Epithelial cell of proximal tubule (primary cell): ENCODE measurements around the gene DUSP7. TPM values are rescaled to one million over a fixed set of nuclear protein-coding genes. Genes with fewer than 3 reads are reported as not detected.

Experiments
- DNase-seq: peaks from one replicate; pipeline ENCODE4 v3.0.0-alpha.2; 2011; ENCODE audit warnings: low read depth
- H3K4me3 ChIP-seq: 2 replicates; pipeline ENCODE4 v1.5.1; 2011; ENCODE audit warnings: low read depth, mild to moderate bottlenecking, low read length
- CTCF ChIP-seq: conservative IDR thresholded peaks from 2 replicates; pipeline ENCODE4 v1.5.1; 2012; ENCODE audit warnings: low read depth, mild to moderate bottlenecking, low read length
- total RNA-seq: library from RNA; depleted of rRNA; stranded (reverse); fragments of >200 nt; gene quantifications from 2 replicates; pipeline ENCODE4 v1.2.3, GENCODE V29; 2015

DUSP7 gene
- total RNA-seq, 1 donor from 2014 or later, result 23.7 TPM

GRCh38 chr3:52090131-52090932 is 34.0 kb upstream of the DUSP7 start:
- no peak for TF ChIP-seq CTCF
- DNase-seq, result peak; percentile 61

GRCh38 chr3:52089691-52090090 is 33.3 kb upstream of the DUSP7 start:
- DNase-seq, result no peak
- TF ChIP-seq CTCF, result no peak

More at GRCh38 chr3:52090131-52090932, 34.0 kb upstream of the DUSP7 start:
- H3K4me3 ChIP-seq, result no peak overlapping the region

GRCh38 chr3:52088445-52089367 is 32.3 kb upstream of the DUSP7 start:
- H3K4me3 ChIP-seq, result no peak overlapping the region
- DNase-seq, result peak; percentile 16
- TF ChIP-seq CTCF, result no peak

More at GRCh38 chr3:52089691-52090090, 33.3 kb upstream of the DUSP7 start:
- H3K4me3 ChIP-seq, result no peak overlapping the region

GRCh38 chr3:52087731-52088130 is 31.4 kb upstream of the DUSP7 start:
- no peak for DNase-seq
- no peak for TF ChIP-seq CTCF
- H3K4me3 ChIP-seq, result no peak overlapping the region

- H3K4me3 ChIP-seq, result no peak overlapping the region
- no peak for DNase-seq
- no peak for TF ChIP-seq CTCF
Observed at GRCh38 chr3:52086976-52087663, 30.7 kb upstream of the DUSP7 start.

DNA sequence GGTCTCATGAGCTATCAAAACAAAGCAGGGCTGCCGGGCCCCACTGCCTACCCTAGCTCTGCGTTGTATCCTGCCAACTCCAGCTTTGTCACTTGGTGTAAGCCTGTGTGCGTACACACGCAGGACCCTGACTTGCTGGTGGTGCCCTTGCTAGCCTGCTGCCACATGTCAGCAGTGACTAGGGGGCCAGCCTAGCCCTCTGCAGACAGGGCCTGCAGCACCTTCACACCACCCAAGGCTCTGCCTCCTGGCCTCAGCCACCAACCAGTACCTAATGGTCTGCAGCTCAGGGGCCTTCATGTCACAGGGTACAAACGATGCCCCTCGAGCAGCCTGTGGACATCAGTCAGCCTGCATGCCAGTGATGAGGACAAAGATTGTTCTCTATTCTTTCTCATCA is 30.1 kb upstream of the DUSP7 start:
- no peak for DNase-seq
- no peak for TF ChIP-seq CTCF
- no peak overlapping the region for H3K4me3 ChIP-seq
